SK-N-SH treated with all-trans-retinoic acid at 6 μM for 48 hours (cell line): Measurements from ENCODE around the gene TMPRSS15.

Experiments
- ATAC-seq: fragments of 200-7000 bp; cut with Tn5 transposase; 3 replicates; pipeline ENCODE4 v1.9.1; 2020; ENCODE audit warnings: mild to moderate bottlenecking, moderate library complexity
- ARNTL ChIP-seq: fragments of 450-650 bp; formaldehyde crosslinking; IDR thresholded peaks from 2 replicates; pipeline ENCODE4 v1.5.0; 2020; ENCODE audit warnings: low read depth, mild to moderate bottlenecking, moderate library complexity, borderline replicate concordance
- BACH2 ChIP-seq: fragments of 250-450 bp; sonication (Bioruptor Pico); IDR thresholded peaks from 2 replicates; pipeline ENCODE4 v1.9.0; 2021; ENCODE audit warnings: mild to moderate bottlenecking, borderline replicate concordance
- CSDC2 ChIP-seq: fragments of 250-450 bp; sonication (Bioruptor Pico); IDR thresholded peaks from 2 replicates; pipeline ENCODE4 v1.5.0; 2020; ENCODE audit warnings: mild to moderate bottlenecking, moderate library complexity
- ESRRG ChIP-seq: fragments of 250-450 bp; sonication (Bioruptor Pico); IDR thresholded peaks from 2 replicates; pipeline ENCODE4 v1.6.1; 2021; ENCODE audit warnings: mild to moderate bottlenecking
- GLIS3 ChIP-seq: fragments of 250-450 bp; sonication (Bioruptor Pico); IDR thresholded peaks from 2 replicates; pipeline ENCODE4 v1.5.0; 2020; ENCODE audit warnings: mild to moderate bottlenecking, moderate library complexity
- ISL1 ChIP-seq: fragments of 250-450 bp; sonication (Bioruptor Pico); IDR thresholded peaks from 2 replicates; pipeline ENCODE4 v2.1.2; 2022; ENCODE audit warnings: mild to moderate bottlenecking, moderate library complexity
- OSR1 ChIP-seq: fragments of 250-450 bp; sonication (Bioruptor Pico); IDR thresholded peaks from 2 replicates; pipeline ENCODE4 v1.8.0; 2022; ENCODE audit warnings: moderate library complexity, mild to moderate bottlenecking, inconsistent platforms
- PPARA ChIP-seq: fragments of 250-450 bp; sonication (Bioruptor Pico); IDR thresholded peaks from 2 replicates; pipeline ENCODE4 v1.5.0; 2020; ENCODE audit warnings: mild to moderate bottlenecking, borderline replicate concordance
- RARB ChIP-seq: fragments of 250-450 bp; sonication (Bioruptor Pico); IDR thresholded peaks from 2 replicates; pipeline ENCODE4 v1.8.0; 2021; ENCODE audit warnings: mild to moderate bottlenecking, moderate library complexity
- SNAI2 ChIP-seq: fragments of 250-450 bp; sonication (Bioruptor Pico); IDR thresholded peaks from 2 replicates; pipeline ENCODE4 v1.5.0; 2020; ENCODE audit warnings: mild to moderate bottlenecking, moderate library complexity
- TCF4 ChIP-seq: fragments of 250-450 bp; sonication (Bioruptor Pico); IDR thresholded peaks from 2 replicates; pipeline ENCODE4 v1.8.0; 2021; ENCODE audit warnings: mild to moderate bottlenecking, moderate library complexity, borderline replicate concordance
- TOX ChIP-seq: fragments of 250-450 bp; sonication (Bioruptor Pico); IDR thresholded peaks from 2 replicates; pipeline ENCODE4 v1.8.0; 2021; ENCODE audit warnings: mild to moderate bottlenecking, moderate library complexity, borderline replicate concordance
- ZC3H10 ChIP-seq: fragments of 250-450 bp; sonication (Bioruptor Pico); IDR thresholded peaks from 2 replicates; pipeline ENCODE4 v1.5.1; 2021; ENCODE audit warnings: mild to moderate bottlenecking, moderate library complexity
- ZFP3 ChIP-seq: fragments of 250-450 bp; sonication (Bioruptor Pico); IDR thresholded peaks from 2 replicates; pipeline ENCODE4 v1.5.0; 2020; ENCODE audit warnings: mild to moderate bottlenecking, moderate library complexity
- ZFP30 ChIP-seq: fragments of 450-650 bp; formaldehyde crosslinking; IDR thresholded peaks from 2 replicates; pipeline ENCODE4 v1.5.0; 2022; ENCODE audit warnings: mild to moderate bottlenecking, moderate library complexity
- ZNF565 ChIP-seq: fragments of 450-650 bp; formaldehyde crosslinking; conservative IDR thresholded peaks from 2 replicates; pipeline ENCODE4 v1.5.0; 2020; ENCODE audit warnings: low read depth, mild to moderate bottlenecking, moderate library complexity
- ZNF70 ChIP-seq: fragments of 450-650 bp; formaldehyde crosslinking; IDR thresholded peaks from 2 replicates; pipeline ENCODE4 v1.5.0; 2020; ENCODE audit warnings: mild to moderate bottlenecking, moderate library complexity
- ZNF8 ChIP-seq: fragments of 450-650 bp; formaldehyde crosslinking; IDR thresholded peaks from 2 replicates; pipeline ENCODE4 v1.5.0; 2020; ENCODE audit warnings: mild to moderate bottlenecking, moderate library complexity
- TF ChIP-seq, protein P1 (sequence below): fragments of 250-450 bp; sonication (Bioruptor Pico); IDR thresholded peaks from 2 replicates; pipeline ENCODE4 v1.5.1; 2021; ENCODE audit warnings: mild to moderate bottlenecking, moderate library complexity
- TF ChIP-seq, protein P2 (sequence below): fragments of 250-450 bp; sonication (Bioruptor Pico); IDR thresholded peaks from 2 replicates; pipeline ENCODE4 v1.5.0; 2020; ENCODE audit warnings: mild to moderate bottlenecking, moderate library complexity
- TF ChIP-seq, protein P3 (sequence below): fragments of 250-450 bp; sonication (Bioruptor Pico); IDR thresholded peaks from 2 replicates; pipeline ENCODE4 v1.5.1; 2020; ENCODE audit warnings: low read depth, mild to moderate bottlenecking, moderate library complexity
- TF ChIP-seq, protein P4 (sequence below): fragments of 250-450 bp; sonication (Bioruptor Pico); IDR thresholded peaks from 2 replicates; pipeline ENCODE4 v1.8.0; 2020; ENCODE audit warnings: mild to moderate bottlenecking, moderate library complexity, borderline replicate concordance

The TMPRSS15 gene

DNA sequence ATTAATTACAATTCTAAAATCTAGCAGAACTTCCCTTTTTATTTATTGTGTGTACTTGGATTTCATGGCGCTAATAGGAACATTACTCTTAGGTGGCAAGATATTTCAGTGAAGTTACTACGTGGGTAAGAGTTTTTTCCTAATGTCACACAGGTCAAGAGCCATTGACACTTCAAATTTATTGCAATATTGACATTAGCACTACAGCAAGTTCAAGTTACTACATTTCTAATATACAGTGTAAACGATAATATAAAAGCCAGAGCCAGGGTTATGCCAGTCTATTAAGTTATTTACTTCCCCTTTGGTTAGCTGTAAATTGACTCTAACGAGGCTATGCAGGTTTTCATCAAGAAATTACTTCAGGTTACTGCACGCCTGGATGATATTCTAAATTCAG is 129.2 kb downstream of the TMPRSS15 start:
- no peak for TF ChIP-seq CSDC2 (CRISPR knock-in tag)
- no peak for TF ChIP-seq GLIS3 (CRISPR knock-in tag)
- TF ChIP-seq ZNF565 (CRISPR knock-in tag) = no peak
- TF ChIP-seq PPARA (CRISPR knock-in tag) = no peak
- no peak for TF ChIP-seq SNAI2 (CRISPR knock-in tag)
- no peak for TF ChIP-seq ZNF8 (CRISPR knock-in tag)
- TF ChIP-seq, protein P1, sequence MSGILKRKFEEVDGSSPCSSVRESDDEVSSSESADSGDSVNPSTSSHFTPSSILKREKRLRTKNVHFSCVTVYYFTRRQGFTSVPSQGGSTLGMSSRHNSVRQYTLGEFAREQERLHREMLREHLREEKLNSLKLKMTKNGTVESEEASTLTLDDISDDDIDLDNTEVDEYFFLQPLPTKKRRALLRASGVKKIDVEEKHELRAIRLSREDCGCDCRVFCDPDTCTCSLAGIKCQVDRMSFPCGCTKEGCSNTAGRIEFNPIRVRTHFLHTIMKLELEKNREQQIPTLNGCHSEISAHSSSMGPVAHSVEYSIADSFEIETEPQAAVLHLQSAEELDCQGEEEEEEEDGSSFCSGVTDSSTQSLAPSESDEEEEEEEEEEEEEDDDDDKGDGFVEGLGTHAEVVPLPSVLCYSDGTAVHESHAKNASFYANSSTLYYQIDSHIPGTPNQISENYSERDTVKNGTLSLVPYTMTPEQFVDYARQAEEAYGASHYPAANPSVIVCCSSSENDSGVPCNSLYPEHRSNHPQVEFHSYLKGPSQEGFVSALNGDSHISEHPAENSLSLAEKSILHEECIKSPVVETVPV (CRISPR knock-in tag) = no peak
- TF ChIP-seq ZFP30 (CRISPR knock-in tag) = no peak
- TF ChIP-seq OSR1 (CRISPR knock-in tag) = no peak
- no peak for TF ChIP-seq ZC3H10 (CRISPR knock-in tag)
- TF ChIP-seq ZNF70 (CRISPR knock-in tag) = no peak
- no peak for TF ChIP-seq ZFP3 (CRISPR knock-in tag)
- TF ChIP-seq, protein P2, sequence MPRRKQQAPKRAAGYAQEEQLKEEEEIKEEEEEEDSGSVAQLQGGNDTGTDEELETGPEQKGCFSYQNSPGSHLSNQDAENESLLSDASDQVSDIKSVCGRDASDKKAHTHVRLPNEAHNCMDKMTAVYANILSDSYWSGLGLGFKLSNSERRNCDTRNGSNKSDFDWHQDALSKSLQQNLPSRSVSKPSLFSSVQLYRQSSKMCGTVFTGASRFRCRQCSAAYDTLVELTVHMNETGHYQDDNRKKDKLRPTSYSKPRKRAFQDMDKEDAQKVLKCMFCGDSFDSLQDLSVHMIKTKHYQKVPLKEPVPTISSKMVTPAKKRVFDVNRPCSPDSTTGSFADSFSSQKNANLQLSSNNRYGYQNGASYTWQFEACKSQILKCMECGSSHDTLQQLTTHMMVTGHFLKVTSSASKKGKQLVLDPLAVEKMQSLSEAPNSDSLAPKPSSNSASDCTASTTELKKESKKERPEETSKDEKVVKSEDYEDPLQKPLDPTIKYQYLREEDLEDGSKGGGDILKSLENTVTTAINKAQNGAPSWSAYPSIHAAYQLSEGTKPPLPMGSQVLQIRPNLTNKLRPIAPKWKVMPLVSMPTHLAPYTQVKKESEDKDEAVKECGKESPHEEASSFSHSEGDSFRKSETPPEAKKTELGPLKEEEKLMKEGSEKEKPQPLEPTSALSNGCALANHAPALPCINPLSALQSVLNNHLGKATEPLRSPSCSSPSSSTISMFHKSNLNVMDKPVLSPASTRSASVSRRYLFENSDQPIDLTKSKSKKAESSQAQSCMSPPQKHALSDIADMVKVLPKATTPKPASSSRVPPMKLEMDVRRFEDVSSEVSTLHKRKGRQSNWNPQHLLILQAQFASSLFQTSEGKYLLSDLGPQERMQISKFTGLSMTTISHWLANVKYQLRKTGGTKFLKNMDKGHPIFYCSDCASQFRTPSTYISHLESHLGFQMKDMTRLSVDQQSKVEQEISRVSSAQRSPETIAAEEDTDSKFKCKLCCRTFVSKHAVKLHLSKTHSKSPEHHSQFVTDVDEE = no peak
- no peak for TF ChIP-seq TCF4 (CRISPR knock-in tag)
- no peak for TF ChIP-seq ISL1 (CRISPR knock-in tag)
- TF ChIP-seq TOX (CRISPR knock-in tag) = no peak
- TF ChIP-seq ESRRG (CRISPR knock-in tag) = no peak
- TF ChIP-seq, all 23 proteins: peak for 0
- ATAC-seq = no peak

DNA sequence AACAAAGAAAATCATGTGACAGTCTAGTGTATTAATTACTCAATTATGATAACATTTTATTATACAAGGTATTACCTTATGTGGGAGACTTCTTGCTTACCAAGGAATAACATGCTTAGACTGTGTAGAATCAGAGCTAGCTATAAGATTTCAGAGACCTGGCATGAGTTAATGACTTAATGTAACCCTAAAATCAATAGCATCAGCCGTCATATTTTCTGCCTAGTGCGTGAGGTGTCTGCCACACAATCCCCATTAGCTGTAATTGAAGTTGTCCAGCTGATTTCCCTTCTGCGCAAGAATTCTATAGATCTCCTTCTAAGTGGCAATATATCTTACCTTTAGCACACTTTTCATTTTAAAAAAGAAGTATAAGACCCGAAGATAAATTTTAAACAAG is 130.2 kb downstream of the TMPRSS15 start:
- ATAC-seq = no peak
- TF ChIP-seq ZNF565 (CRISPR knock-in tag) = no peak
- no peak for TF ChIP-seq ZNF70 (CRISPR knock-in tag)
- TF ChIP-seq, protein P2 = no peak
- TF ChIP-seq CSDC2 (CRISPR knock-in tag) = no peak
- no peak for TF ChIP-seq PPARA (CRISPR knock-in tag)
- TF ChIP-seq RARB = no peak
- TF ChIP-seq OSR1 (CRISPR knock-in tag) = no peak
- TF ChIP-seq ISL1 (CRISPR knock-in tag) = no peak
- TF ChIP-seq ARNTL (CRISPR knock-in tag) = no peak
- TF ChIP-seq, protein P3, sequence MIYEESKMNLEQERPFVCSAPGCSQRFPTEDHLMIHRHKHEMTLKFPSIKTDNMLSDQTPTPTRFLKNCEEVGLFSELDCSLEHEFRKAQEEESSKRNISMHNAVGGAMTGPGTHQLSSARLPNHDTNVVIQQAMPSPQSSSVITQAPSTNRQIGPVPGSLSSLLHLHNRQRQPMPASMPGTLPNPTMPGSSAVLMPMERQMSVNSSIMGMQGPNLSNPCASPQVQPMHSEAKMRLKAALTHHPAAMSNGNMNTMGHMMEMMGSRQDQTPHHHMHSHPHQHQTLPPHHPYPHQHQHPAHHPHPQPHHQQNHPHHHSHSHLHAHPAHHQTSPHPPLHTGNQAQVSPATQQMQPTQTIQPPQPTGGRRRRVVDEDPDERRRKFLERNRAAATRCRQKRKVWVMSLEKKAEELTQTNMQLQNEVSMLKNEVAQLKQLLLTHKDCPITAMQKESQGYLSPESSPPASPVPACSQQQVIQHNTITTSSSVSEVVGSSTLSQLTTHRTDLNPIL (CRISPR knock-in tag) = no peak
- no peak for TF ChIP-seq TOX (CRISPR knock-in tag)
- no peak for TF ChIP-seq ESRRG (CRISPR knock-in tag)
- no peak for TF ChIP-seq ZFP30 (CRISPR knock-in tag)
- no peak for TF ChIP-seq TCF4 (CRISPR knock-in tag)
- TF ChIP-seq BACH2 (CRISPR knock-in tag) = no peak
- no peak for TF ChIP-seq SNAI2 (CRISPR knock-in tag)
- no peak for TF ChIP-seq ZNF8 (CRISPR knock-in tag)
- TF ChIP-seq, protein P4, sequence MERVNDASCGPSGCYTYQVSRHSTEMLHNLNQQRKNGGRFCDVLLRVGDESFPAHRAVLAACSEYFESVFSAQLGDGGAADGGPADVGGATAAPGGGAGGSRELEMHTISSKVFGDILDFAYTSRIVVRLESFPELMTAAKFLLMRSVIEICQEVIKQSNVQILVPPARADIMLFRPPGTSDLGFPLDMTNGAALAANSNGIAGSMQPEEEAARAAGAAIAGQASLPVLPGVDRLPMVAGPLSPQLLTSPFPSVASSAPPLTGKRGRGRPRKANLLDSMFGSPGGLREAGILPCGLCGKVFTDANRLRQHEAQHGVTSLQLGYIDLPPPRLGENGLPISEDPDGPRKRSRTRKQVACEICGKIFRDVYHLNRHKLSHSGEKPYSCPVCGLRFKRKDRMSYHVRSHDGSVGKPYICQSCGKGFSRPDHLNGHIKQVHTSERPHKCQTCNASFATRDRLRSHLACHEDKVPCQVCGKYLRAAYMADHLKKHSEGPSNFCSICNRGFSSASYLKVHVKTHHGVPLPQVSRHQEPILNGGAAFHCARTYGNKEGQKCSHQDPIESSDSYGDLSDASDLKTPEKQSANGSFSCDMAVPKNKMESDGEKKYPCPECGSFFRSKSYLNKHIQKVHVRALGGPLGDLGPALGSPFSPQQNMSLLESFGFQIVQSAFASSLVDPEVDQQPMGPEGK (CRISPR knock-in tag) = no peak
- TF ChIP-seq, protein P1 (CRISPR knock-in tag) = no peak
- TF ChIP-seq ZFP3 (CRISPR knock-in tag) = no peak
